AG08396 (cell line): ENCODE measurements around the gene HMGXB4.

Experiments
- DNase-seq: peaks from one replicate; pipeline ENCODE4 v3.0.0; 2012; ENCODE audit warnings: low spot score, mixed read lengths

Gene HMGXB4

DNA sequence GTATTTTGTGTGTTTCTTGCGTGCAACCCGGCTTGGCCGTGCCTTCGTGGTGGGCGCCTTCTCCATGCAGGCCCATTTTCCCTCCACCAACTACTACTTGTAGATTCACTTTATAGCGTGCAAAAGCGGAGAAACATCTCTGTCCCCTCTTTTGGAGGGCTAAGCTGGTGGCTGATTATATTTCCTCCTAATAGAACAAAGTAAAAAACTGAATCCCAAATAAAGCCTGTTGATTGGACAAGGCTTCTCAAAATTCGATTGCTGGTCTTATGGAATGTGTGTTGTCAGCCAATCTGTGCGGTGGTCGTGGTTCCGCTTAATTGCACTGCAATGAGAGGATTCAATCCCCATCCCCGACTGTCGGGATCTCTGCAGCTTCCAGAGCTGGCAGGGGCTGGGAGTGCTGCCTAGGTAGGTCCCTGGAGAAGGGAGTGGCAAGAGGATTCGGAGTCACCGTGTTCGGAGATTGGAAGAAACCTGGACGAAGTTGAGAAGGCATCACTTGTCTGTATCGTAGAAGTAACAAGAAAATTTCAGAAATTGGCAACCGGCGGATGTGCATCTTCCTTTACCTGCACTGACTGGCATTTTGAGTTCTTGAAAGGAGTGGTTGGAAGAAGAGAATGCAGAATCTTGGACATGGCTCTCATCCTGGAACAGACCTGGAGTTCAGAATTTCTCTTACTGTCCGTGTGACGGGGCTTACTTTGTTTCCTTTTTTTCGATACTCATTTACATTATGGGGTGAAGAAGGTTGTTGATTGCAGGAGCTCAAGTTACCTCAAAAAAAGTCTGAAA lies 1.1 kb downstream of the HMGXB4 start:
- DNase-seq, result peak; percentile 31

GRCh38 chr22:35264986-35265385 lies 7.7 kb downstream of the HMGXB4 start:
- no peak for DNase-seq

GRCh38 chr22:35266277-35266676 lies 9.0 kb downstream of the HMGXB4 start:
- DNase-seq, result no peak

DNA sequence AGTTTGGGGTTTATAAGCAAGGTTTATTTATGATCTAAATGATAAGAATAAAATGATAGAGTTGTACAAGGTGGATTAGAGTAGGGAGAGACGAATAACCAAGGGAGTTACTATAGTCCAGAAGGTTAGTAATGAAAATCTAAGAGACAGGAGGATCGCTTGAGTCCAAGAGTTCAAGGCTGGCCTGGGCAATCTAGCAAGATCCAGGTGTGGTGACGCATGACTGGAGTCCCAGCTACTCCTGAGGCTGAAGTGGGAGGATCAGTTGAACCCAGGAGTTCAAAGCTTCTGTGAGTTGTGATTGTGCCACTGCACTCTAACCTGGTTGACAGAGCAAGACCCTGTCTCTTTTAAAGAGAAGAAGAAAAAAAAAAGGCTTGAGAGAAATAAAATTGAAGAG lies 12.3 kb downstream of the HMGXB4 start:
- DNase-seq, result no peak

GRCh38 chr22:35274154-35274871 lies 17.0 kb downstream of the HMGXB4 start:
- DNase-seq, result no peak

DNA sequence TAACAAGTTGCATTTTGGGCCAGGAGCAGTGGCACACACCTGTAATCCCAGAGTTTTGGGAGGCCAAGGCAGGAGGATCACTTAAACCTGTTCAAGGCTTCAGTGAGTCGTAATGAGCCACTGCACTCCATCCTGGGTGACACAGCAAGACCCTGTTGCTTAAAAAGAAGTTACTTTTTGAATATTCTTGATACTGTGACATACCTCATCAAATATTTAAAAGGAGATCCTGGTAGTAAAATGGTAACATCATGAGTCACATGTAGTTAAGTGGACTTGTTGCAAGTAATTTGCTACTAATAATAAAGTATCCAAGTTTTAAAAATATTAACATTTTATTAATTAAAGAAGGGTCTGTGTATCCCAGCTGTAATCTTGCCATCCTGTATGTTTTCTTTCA lies 18.3 kb downstream of the HMGXB4 start:
- DNase-seq, result peak; percentile 35

- no peak for DNase-seq
These were observed 18.7 kb downstream of the HMGXB4 start for GRCh38 chr22:35276019-35276418.

- DNase-seq, result no peak
These were observed 30.8 kb downstream of the HMGXB4 start for GRCh38 chr22:35288116-35288515.

- DNase-seq, result no peak
These were observed 35.5 kb downstream of the HMGXB4 start for GRCh38 chr22:35292786-35293185.

DNA sequence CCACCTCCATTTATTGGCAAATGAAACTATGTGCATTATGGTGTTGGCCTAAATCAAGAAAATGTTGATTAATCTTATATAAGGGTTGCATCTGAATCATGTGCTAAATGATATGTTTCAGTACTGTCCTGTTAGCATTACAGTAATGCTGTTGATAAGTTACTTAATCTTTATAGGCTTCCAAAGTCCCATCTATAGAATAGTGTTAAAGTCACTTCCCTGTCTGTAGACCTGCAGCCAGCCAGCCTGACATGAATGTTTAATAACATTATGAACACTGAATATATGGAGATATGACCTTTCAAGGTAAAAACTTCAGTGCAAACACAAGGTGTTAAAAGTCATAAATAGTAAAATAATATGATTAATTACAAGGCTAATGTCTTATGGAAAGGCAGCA lies 38.8 kb downstream of the HMGXB4 start:
- DNase-seq, result no peak

- no peak for DNase-seq
These were observed 42.0 kb downstream of the HMGXB4 start for GRCh38 chr22:35299217-35299672.

GRCh38 chr22:35299673-35300499 lies 42.6 kb downstream of the HMGXB4 start, which contains the start of gene TOM1:
TOM1 (plus strand) TSS chr22:35299894; CDS start chr22:35299929, 35 bp downstream.
- peak; percentile 98 for DNase-seq

DNA sequence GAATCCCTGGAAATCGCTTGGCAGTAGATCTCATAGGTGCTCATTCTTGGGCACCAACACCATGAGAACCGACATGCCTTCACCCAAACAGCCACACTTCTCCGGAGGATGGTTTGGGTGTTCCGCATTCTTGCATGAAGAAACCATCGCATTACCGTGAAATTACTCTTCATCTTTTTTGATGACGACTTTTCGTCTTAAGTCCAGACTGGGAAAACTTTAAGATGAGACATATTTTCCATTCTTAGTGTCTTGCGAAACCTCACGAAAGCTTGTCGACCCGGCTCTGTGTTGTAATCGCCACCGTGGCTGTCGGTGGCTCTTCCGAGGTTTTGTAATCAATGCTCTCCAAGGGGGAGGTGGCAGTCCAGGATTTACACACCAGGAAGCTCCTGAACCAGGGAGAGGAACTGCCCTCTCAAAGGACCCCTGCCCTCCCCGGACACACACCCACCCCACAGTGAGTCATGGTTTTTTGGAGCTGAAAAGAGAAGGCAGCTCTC lies 44.1 kb downstream of the HMGXB4 start:
- peak; percentile 45 for DNase-seq

DNA sequence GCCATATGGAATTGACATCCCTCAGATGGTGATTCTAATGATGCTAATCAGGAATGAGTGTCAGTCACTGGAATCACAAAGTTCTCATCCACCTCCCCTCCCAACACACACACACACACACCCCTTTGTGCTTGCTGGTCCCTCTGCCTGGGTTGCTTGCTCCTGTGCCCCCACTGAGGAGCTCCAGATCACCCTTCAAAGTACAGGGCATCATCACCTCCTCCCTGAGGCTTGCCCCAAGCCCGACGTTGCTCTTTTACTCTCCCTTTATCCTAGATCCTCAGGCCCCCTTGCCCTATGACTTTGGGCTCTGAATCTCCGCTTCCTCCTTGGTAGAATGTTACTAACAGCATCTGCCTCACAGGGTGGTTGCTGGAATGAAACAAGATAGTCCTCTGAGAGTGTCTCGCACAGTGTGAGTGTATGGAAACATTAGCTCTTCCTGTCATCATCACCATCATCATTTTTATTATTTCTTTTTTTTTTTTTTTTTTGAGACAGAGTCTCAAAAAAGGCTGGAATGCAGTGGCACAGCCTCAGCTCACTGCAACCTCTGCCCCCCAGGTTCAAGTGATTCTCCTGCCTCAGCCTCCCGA lies 45.8 kb downstream of the HMGXB4 start:
- no peak for DNase-seq

- no peak for DNase-seq
These were observed 48.3 kb downstream of the HMGXB4 start for GRCh38 chr22:35305525-35306070.

DNA sequence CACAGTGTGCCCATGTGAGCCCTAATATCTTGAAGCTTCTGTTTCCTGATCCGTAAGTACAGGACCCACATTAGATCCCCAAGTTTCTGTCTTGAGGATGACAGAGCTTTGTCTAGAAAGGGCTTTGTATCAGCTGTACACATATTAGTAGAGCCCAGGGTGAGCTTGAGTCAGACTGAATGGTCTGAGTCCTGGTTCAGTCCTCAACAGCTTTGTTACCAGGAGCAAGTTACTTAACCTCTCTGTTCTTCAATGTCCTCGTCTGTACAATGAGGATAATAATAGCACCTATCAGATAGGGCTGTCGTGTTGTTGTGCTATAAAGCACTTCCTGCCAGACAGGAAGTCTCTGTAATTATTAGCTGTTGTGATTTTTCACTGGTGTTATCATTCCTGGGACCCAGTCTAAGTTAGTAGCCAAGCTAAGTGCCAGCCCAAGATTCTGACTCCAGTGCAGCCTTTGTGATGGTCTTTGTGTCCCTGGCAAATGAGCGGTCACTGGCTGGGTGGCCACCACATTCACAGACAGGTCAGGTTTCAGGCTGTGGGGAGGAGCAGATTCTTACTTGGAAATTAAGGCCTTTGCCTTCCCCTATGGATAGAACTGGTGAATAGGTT lies 49.2 kb downstream of the HMGXB4 start:
- no peak for DNase-seq

DNA sequence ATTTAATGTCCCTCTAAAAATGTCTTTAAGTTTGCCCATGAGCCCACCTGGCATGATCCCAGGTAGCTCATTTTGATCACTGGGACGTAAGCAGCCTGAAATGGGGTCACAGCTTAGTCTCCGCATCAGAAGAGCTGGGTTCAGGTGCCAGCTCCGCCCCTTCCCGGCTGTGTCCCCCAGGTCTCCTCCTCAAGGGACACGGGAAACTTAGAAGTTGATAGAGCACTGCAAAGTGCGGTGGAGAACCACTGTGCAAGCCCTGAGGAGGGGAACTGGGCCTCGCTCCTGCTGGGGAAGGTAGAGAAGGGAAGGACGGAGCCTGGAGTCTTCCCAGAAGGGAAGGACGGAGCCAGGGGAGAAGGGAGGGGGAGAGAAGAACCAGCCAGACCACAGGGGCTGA lies 50.1 kb downstream of the HMGXB4 start:
- no peak for DNase-seq

DNA sequence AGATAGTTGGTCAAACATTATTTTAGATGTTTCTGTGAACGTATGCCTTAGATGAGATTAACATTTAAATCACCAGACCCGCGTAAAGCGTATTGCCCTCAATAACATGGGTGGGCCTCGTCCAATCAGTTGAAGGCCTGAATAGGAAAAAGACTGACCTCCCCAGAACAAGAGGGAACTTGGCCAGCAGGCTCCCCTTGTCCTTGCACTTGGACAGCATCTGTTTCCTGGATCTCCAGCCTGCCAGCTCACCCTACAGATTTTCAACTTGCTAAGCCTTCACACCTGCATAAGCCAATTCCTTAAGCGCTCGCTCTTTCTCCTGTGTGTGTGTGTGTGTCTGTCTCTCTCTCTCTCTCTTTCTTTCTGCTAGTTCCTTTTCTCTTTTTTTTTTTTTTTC lies 50.6 kb downstream of the HMGXB4 start:
- no peak for DNase-seq

DNA sequence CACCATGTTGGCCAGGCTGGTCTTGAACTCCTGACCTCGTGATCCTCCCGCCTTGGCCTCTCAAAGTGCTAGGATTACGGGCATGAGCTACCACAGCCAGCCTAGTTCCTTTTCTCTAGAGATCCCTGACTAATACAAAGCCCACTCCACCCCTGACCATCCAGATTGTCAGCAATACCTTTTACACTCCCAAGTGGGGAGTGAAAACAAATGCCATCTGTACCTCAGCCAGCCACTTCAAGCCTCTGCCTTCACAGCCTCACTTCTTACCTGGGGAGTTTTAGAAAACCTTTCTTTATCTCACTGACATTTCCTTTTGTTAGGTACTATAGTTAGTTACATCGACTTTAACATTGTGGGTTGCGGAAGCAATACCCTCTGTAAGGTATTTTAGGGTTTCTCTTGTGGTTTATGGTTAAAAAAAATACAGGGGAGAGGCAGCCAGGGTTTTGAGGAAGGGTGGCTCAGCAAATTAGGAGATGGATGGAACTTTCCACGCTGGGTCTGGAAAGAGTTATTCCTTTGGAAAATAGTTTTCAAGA lies 51.3 kb downstream of the HMGXB4 start:
- no peak for DNase-seq
